H9 (cell line): ENCODE results near the gene IP6K2. TPM values are rescaled to one million over a fixed set of nuclear protein-coding genes. Genes with fewer than 3 reads are reported as not detected.
A peak's percentile ranks its signal among the peaks of the same experiment; 100 is the strongest.

Experiments used
- DNase-seq: peaks from one replicate; pipeline ENCODE4 v3.0.0-alpha.2; 2017
- H2AFZ ChIP-seq: one replicate; pipeline ENCODE4 v1.6.1; 2013; ENCODE audit warnings: mild to moderate bottlenecking, low read length, control low read depth, moderate library complexity
- H2AK5ac ChIP-seq: 2 replicates; pipeline ENCODE4 v1.6.1; 2013; ENCODE audit warnings: low read length, control low read depth, mixed read lengths; ENCODE audit not compliant: insufficient read length
- H2BK120ac ChIP-seq: one replicate; pipeline ENCODE4 v1.6.1; 2013; ENCODE audit warnings: low read depth, mild to moderate bottlenecking, low read length, control low read depth, inconsistent platforms; ENCODE audit not compliant: poor library complexity, severe bottlenecking
- H2BK12ac ChIP-seq: 2 replicates; pipeline ENCODE4 v1.6.1; 2013; ENCODE audit warnings: low read length, control low read depth, mixed read lengths, low read depth; ENCODE audit not compliant: insufficient read length
- H2BK15ac ChIP-seq: 2 replicates; pipeline ENCODE4 v1.6.1; 2013; ENCODE audit warnings: low read depth, low read length, control low read depth
- H2BK20ac ChIP-seq: one replicate; pipeline ENCODE4 v1.6.1; 2013; ENCODE audit warnings: low read depth, mild to moderate bottlenecking, low read length, control low read depth, inconsistent platforms; ENCODE audit not compliant: poor library complexity, severe bottlenecking
- H2BK5ac ChIP-seq: 2 replicates; pipeline ENCODE4 v1.6.1; 2013; ENCODE audit warnings: low read length, control low read depth, mixed read lengths; ENCODE audit not compliant: insufficient read length
- H3K14ac ChIP-seq: 2 replicates; pipeline ENCODE4 v1.6.1; 2013; ENCODE audit warnings: low read length, control low read depth; ENCODE audit not compliant: insufficient read depth
- H3K18ac ChIP-seq: 2 replicates; pipeline ENCODE4 v1.6.1; 2013; ENCODE audit warnings: low read depth, mild to moderate bottlenecking, mixed read lengths, low read length, control low read depth; ENCODE audit not compliant: insufficient read length
- H3K23ac ChIP-seq: 2 replicates; pipeline ENCODE4 v1.6.1; 2013; ENCODE audit warnings: low read length, control low read depth, mixed read lengths, low read depth; ENCODE audit not compliant: insufficient read length
- H3K23me2 ChIP-seq: 2 replicates; pipeline ENCODE4 v1.6.1; 2013; ENCODE audit warnings: low read depth, mild to moderate bottlenecking, mixed read lengths, low read length, control low read depth; ENCODE audit not compliant: insufficient read length, poor library complexity, severe bottlenecking
- H3K27ac ChIP-seq: 2 replicates; pipeline ENCODE4 v1.5.1; 2013; ENCODE audit warnings: low read length, control low read depth, mixed read lengths, low read depth; ENCODE audit not compliant: insufficient read length
- H3K27me3 ChIP-seq: 2 replicates; pipeline ENCODE4 v1.6.1; 2013; ENCODE audit warnings: low read length, control low read depth, inconsistent platforms; ENCODE audit not compliant: insufficient read depth
- H3K4ac ChIP-seq: 2 replicates; pipeline ENCODE4 v1.6.1; 2013; ENCODE audit warnings: low read depth, mild to moderate bottlenecking, control low read depth, inconsistent platforms, low read length, moderate library complexity
- H3K4me1 ChIP-seq: 2 replicates; pipeline ENCODE4 v1.6.1; 2013; ENCODE audit warnings: low read length, control low read depth, inconsistent platforms; ENCODE audit not compliant: insufficient read depth
- H3K4me2 ChIP-seq: 2 replicates; pipeline ENCODE4 v1.6.1; 2013; ENCODE audit warnings: low read length, control low read depth, mixed read lengths; ENCODE audit not compliant: insufficient read length, insufficient read depth
- H3K56ac ChIP-seq: 2 replicates; pipeline ENCODE4 v1.6.1; 2013; ENCODE audit warnings: low read depth, mild to moderate bottlenecking, mixed read lengths, low read length, control low read depth; ENCODE audit not compliant: insufficient read length
- H3K79me1 ChIP-seq: 2 replicates; pipeline ENCODE4 v1.6.1; 2013; ENCODE audit warnings: low read depth, mild to moderate bottlenecking, moderate library complexity, low read length, control low read depth, inconsistent platforms; ENCODE audit not compliant: insufficient read depth, poor library complexity, severe bottlenecking
- H3K79me2 ChIP-seq: 2 replicates; pipeline ENCODE4 v1.6.1; 2013; ENCODE audit warnings: low read length, control low read depth, inconsistent platforms; ENCODE audit not compliant: insufficient read depth
- H3K9ac ChIP-seq: 2 replicates; pipeline ENCODE4 v1.6.1; 2013; ENCODE audit warnings: low read length, control low read depth, mixed read lengths; ENCODE audit not compliant: insufficient read length; ENCODE audit errors: extremely low read depth
- H3K9me3 ChIP-seq: one replicate; pipeline ENCODE4 v1.6.1; 2013; ENCODE audit warnings: low read depth, low read length, inconsistent platforms; ENCODE audit not compliant: control insufficient read depth
- H3T11ph ChIP-seq: one replicate; pipeline ENCODE4 v1.6.1; 2013; ENCODE audit warnings: mild to moderate bottlenecking, low read length, control low read depth, inconsistent platforms
- H4K20me1 ChIP-seq: one replicate; pipeline ENCODE4 v1.6.1; 2013; ENCODE audit not compliant: control insufficient read depth, insufficient read length, insufficient read depth
- H4K5ac ChIP-seq: 2 replicates; pipeline ENCODE4 v1.6.1; 2013; ENCODE audit warnings: low read depth, mild to moderate bottlenecking, mixed read lengths, low read length, control low read depth; ENCODE audit not compliant: insufficient read length
- H4K8ac ChIP-seq: replicated peaks from 2 replicates; pipeline ENCODE4 v1.6.1; 2013; ENCODE audit warnings: low read length, control low read depth, mixed read lengths, low read depth; ENCODE audit not compliant: insufficient read length
- H4K91ac ChIP-seq: 2 replicates; pipeline ENCODE4 v1.6.1; 2013; ENCODE audit warnings: low read depth, mild to moderate bottlenecking, moderate library complexity, mixed read lengths, low read length, control low read depth; ENCODE audit not compliant: insufficient read length
- H3K27ac Mint-ChIP-seq, 3 experiments: 2 replicates in 2 of 3; 3 replicates in 1 of 3; pipeline ENCODE4 v1.8.0; 2020 to 2021; ENCODE audit warnings: mixed read lengths in 3 of 3, mild to moderate bottlenecking in 1 of 3, moderate library complexity in 1 of 3
- H3K27me3 Mint-ChIP-seq: 2 replicates; pipeline ENCODE4 v1.8.0; 2021; ENCODE audit warnings: low read depth, mild to moderate bottlenecking, moderate library complexity, mixed read lengths
- H3K36me3 Mint-ChIP-seq, 3 experiments: 2 replicates in 2 of 3; 3 replicates in 1 of 3; pipeline ENCODE4 v1.8.0; 2020 to 2021; ENCODE audit warnings: low read depth in 3 of 3, mixed read lengths in 3 of 3; ENCODE audit not compliant: insufficient read depth in 1 of 3
- H3K4me1 Mint-ChIP-seq, 2 experiments: 2 replicates each; pipeline ENCODE4 v1.8.0; 2020; ENCODE audit warnings: mixed read lengths in 2 of 2
- H3K4me3 Mint-ChIP-seq, 2 experiments: 2 replicates in 1 of 2; 3 replicates in 1 of 2; pipeline ENCODE4 v1.8.0; 2020 to 2021; ENCODE audit warnings: mild to moderate bottlenecking in 2 of 2, mixed read lengths in 2 of 2, moderate library complexity in 1 of 2
- H3K9me3 Mint-ChIP-seq, 2 experiments: 2 replicates in 1 of 2; 3 replicates in 1 of 2; pipeline ENCODE4 v1.8.0; 2020; ENCODE audit warnings: mild to moderate bottlenecking in 2 of 2, mixed read lengths in 2 of 2, moderate library complexity in 1 of 2
- WGBS: extraction: QIAGEN DNeasy Blood & Tissue Kit; methylation state at CpG from one replicate; pipeline ENCODE4 v1.1.7; 2013; ENCODE audit warnings: missing lambda C conversion rate, low lambda C conversion rate, mixed read lengths; ENCODE audit not compliant: insufficient read length; ENCODE audit errors: extremely low coverage; 5-methylcytosine and 5-hydroxymethylcytosine counted together
- total RNA-seq: library from RNA; stranded (reverse); gene quantifications from 2 replicates; pipeline ENCODE4 v1.2.1, GENCODE V29; 2021
- TF ChIP-seq, protein P1 (sequence below): fragments of 200-600 bp; sonication (generic); conservative IDR thresholded peaks from 3 replicates; pipeline ENCODE4 v1.8.0; 2021; ENCODE audit warnings: antibody characterized with exemption, mild to moderate bottlenecking

IP6K2 gene
- total RNA-seq, 1 experiment from 2014 or later, result 94.7 TPM

DNA sequence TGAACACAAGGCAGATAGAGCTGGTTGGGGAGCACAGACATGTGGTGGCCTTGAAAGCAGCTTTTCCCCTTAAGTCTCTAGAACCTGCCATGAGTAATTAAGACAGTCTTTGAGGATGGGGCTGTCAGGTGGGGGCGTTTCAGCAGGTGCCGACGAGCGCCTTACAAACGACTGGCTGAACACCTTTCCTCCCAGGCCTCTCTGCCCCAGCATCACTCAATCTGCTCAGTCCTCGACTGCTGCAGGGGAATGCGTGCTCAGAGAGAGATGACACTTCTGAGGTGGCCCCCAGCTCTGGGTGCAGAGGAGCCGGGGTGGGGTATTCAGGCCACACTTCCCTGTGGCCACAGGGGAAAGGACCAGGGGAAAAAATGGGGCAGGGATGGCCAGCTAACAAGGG lies 23.2 kb downstream of the IP6K2 start:
- Histone ChIP-seq H3K4ac (no peak overlapping the region), H4K8ac (no peak overlapping the region), H2BK5ac (no peak overlapping the region), H2AFZ (no peak overlapping the region), H4K5ac (no peak overlapping the region), H3K79me1 (peaks cover 9% of the 10 kb centered on the region), H3K4me2 (no peak overlapping the region), H4K20me1 (peaks cover 2% of the 10 kb centered on the region), H3K23ac (no peak overlapping the region), H2BK20ac (no peak overlapping the region), H2BK12ac (no peak overlapping the region), H3K27ac (no peak overlapping the region), H4K91ac (no peak overlapping the region), H3K27me3 (no peaks in the 10 kb centered on the region), H3K23me2 (no peaks in the 10 kb centered on the region), H3K4me1 (no peaks in the 10 kb centered on the region; the same call in 1 of the 2 replicates), H3T11ph (no peak overlapping the region), H2BK15ac (no peak overlapping the region), H3K9me3 (no peaks in the 10 kb centered on the region), H2BK120ac (no peak overlapping the region), H2AK5ac (no peak overlapping the region), H3K79me2 (peaks cover 10% of the 10 kb centered on the region; the same call in 1 of the 2 replicates), H3K9ac (no peak overlapping the region), H3K56ac (no peak overlapping the region), H3K18ac (no peak overlapping the region), H3K14ac (no peak overlapping the region)
- Mint-ChIP-seq H3K27me3 (no peaks in the 10 kb centered on the region), H3K9me3 (no peaks in the 10 kb centered on the region), H3K4me1 (peaks cover 20 to 25% of the 10 kb centered on the region in 2 experiments), H3K36me3 (peaks cover 53 to 80% (median 66%) of the 10 kb centered on the region in 3 experiments), H3K4me3 (no peak overlapping the region; a peak in 1 of 5 replicates), H3K27ac (peak overlapping the region in 2 of 3 experiments; percentile 62 to 63; a peak in 1 of 7 replicates)
- DNase-seq, result no peak
- TF ChIP-seq, protein P1, sequence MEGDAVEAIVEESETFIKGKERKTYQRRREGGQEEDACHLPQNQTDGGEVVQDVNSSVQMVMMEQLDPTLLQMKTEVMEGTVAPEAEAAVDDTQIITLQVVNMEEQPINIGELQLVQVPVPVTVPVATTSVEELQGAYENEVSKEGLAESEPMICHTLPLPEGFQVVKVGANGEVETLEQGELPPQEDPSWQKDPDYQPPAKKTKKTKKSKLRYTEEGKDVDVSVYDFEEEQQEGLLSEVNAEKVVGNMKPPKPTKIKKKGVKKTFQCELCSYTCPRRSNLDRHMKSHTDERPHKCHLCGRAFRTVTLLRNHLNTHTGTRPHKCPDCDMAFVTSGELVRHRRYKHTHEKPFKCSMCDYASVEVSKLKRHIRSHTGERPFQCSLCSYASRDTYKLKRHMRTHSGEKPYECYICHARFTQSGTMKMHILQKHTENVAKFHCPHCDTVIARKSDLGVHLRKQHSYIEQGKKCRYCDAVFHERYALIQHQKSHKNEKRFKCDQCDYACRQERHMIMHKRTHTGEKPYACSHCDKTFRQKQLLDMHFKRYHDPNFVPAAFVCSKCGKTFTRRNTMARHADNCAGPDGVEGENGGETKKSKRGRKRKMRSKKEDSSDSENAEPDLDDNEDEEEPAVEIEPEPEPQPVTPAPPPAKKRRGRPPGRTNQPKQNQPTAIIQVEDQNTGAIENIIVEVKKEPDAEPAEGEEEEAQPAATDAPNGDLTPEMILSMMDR, result no peak
- WGBS, result no CpG with 5 or more reads among the region's 8 CpGs
